Measurements from ENCODE around the gene SCTR.

Gene SCTR

GRCh38 chr2:119430023-119430498, 94.2 kb downstream of the SCTR start:
- H4K20me1 ChIP-seq (ENCODE audit: insufficient read depth, low read length): no peaks in the 10 kb centered on the region
- peaks cover 26% of the 10 kb centered on the region for H3K4me1 ChIP-seq (ENCODE audit: low read length)
- H3K9me3 ChIP-seq (ENCODE audit: insufficient read depth, low read length): no peaks in the 10 kb centered on the region
- no peak overlapping the region for H3K9ac ChIP-seq (ENCODE audit: low read length)
- H3K27me3 ChIP-seq (ENCODE audit: low read depth, low read length): peaks cover 87% of the 10 kb centered on the region
- H2AFZ ChIP-seq (ENCODE audit: low read depth, low read length): no peak overlapping the region
- no peak overlapping the region for H3K4me3 ChIP-seq (ENCODE audit: low read length)
- H3K79me2 ChIP-seq (ENCODE audit: low read length): no peaks in the 10 kb centered on the region
- H3K27ac ChIP-seq (ENCODE audit: low read length): no peak overlapping the region
- H3K36me3 ChIP-seq (replicated peaks; ENCODE audit: low read depth, low read length): no peaks in the 10 kb centered on the region
- H3K4me2 ChIP-seq (ENCODE audit: low read length): peak overlapping the region; percentile 88; the same call in 1 of the 2 replicates
- no peak for TF ChIP-seq CTCF (IDR thresholded peaks at IDR 0.05; ENCODE audit: low read depth, low read length)
- no peak for TF ChIP-seq EZH2phosphoT487 (IDR thresholded peaks at IDR 0.05; ENCODE audit: low read depth)

- H2AFZ ChIP-seq (ENCODE audit: low read depth, low read length): no peak overlapping the region
These were observed 94.9 kb downstream of the SCTR start for GRCh38 chr2:119429225-119429981.

GRCh38 chr2:119428488-119429224, 95.6 kb downstream of the SCTR start:
- H3K4me1 ChIP-seq (ENCODE audit: low read length): peaks cover 26% of the 10 kb centered on the region
- no peak overlapping the region for H3K27ac ChIP-seq (ENCODE audit: low read length)
- no peak overlapping the region for H3K9ac ChIP-seq (ENCODE audit: low read length)
- no peak overlapping the region for H3K4me2 ChIP-seq (ENCODE audit: low read length)
- TF ChIP-seq EZH2phosphoT487 (IDR thresholded peaks at IDR 0.05; ENCODE audit: low read depth) (no peak), CTCF (IDR thresholded peaks at IDR 0.05; ENCODE audit: low read depth, low read length) (no peak)
- no peaks in the 10 kb centered on the region for H3K9me3 ChIP-seq (ENCODE audit: insufficient read depth, low read length)
- no peaks in the 10 kb centered on the region for H3K36me3 ChIP-seq (replicated peaks; ENCODE audit: low read depth, low read length)
- H3K79me2 ChIP-seq (ENCODE audit: low read length): no peaks in the 10 kb centered on the region
- H3K27me3 ChIP-seq (ENCODE audit: low read depth, low read length): peaks cover 85% of the 10 kb centered on the region
- H4K20me1 ChIP-seq (ENCODE audit: insufficient read depth, low read length): no peaks in the 10 kb centered on the region
- H2AFZ ChIP-seq (ENCODE audit: low read depth, low read length): no peak overlapping the region
- no peak overlapping the region for H3K4me3 ChIP-seq (ENCODE audit: low read length)

More at GRCh38 chr2:119429225-119429981, 94.9 kb downstream of the SCTR start:
- no peaks in the 10 kb centered on the region for H3K36me3 ChIP-seq (replicated peaks; ENCODE audit: low read depth, low read length)
- no peak overlapping the region for H3K4me2 ChIP-seq (ENCODE audit: low read length)
- H3K9me3 ChIP-seq (ENCODE audit: insufficient read depth, low read length): no peaks in the 10 kb centered on the region
- H4K20me1 ChIP-seq (ENCODE audit: insufficient read depth, low read length): no peaks in the 10 kb centered on the region
- H3K79me2 ChIP-seq (ENCODE audit: low read length): no peaks in the 10 kb centered on the region
- H3K27me3 ChIP-seq (ENCODE audit: low read depth, low read length): peaks cover 85% of the 10 kb centered on the region
- H3K4me1 ChIP-seq (ENCODE audit: low read length): peaks cover 26% of the 10 kb centered on the region
- H3K9ac ChIP-seq (ENCODE audit: low read length): no peak overlapping the region
- H3K27ac ChIP-seq (ENCODE audit: low read length): no peak overlapping the region
- TF ChIP-seq EZH2phosphoT487 (IDR thresholded peaks at IDR 0.05; ENCODE audit: low read depth): no peak
- TF ChIP-seq CTCF (IDR thresholded peaks at IDR 0.05; ENCODE audit: low read depth, low read length): no peak
- no peak overlapping the region for H3K4me3 ChIP-seq (ENCODE audit: low read length)

GRCh38 chr2:119427756-119428155, 96.5 kb downstream of the SCTR start:
- peaks cover 26% of the 10 kb centered on the region for H3K4me1 ChIP-seq (ENCODE audit: low read length)
- H3K9ac ChIP-seq (ENCODE audit: low read length): no peak overlapping the region
- H3K27me3 ChIP-seq (ENCODE audit: low read depth, low read length): peaks cover 81% of the 10 kb centered on the region

More at GRCh38 chr2:119427756-119428155, 96.5 kb downstream of the SCTR start:
- TF ChIP-seq CTCF (IDR thresholded peaks at IDR 0.05; ENCODE audit: low read depth, low read length): no peak
- no peak for TF ChIP-seq EZH2phosphoT487 (IDR thresholded peaks at IDR 0.05; ENCODE audit: low read depth)
- Histone ChIP-seq H3K4me3 (ENCODE audit: low read length) (no peak overlapping the region), H3K4me2 (ENCODE audit: low read length) (no peak overlapping the region), H3K36me3 (replicated peaks; ENCODE audit: low read depth, low read length) (no peaks in the 10 kb centered on the region), H3K79me2 (ENCODE audit: low read length) (no peaks in the 10 kb centered on the region), H3K27ac (ENCODE audit: low read length) (no peak overlapping the region), H2AFZ (ENCODE audit: low read depth, low read length) (no peak overlapping the region), H3K9me3 (ENCODE audit: insufficient read depth, low read length) (no peaks in the 10 kb centered on the region), H4K20me1 (ENCODE audit: insufficient read depth, low read length) (no peaks in the 10 kb centered on the region)
